ENCODE measurements around the gene FTMT.

The FTMT gene

DNA sequence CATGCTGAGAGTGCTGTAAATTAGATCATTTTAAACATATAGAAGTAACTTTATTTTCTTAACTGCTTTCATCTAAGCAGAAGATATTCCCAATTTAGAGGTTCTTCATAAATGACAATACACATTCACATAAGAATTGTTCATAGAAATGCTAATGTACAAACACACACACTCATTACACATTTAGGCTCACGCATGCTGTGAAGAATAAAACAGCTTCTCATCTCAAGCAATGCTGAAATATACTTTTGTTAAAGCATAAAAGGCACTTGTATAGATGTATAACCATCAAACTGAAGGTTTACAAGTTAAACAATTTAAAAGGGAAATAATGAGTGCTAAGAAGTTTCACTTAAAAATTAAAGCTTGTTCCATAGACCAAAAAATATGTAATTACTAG is 18.1 kb upstream of the FTMT start:
- TF ChIP-seq FOXP2 (optimal IDR thresholded peaks at IDR 0.05; ENCODE audit: borderline replicate concordance, extremely low read depth, extremely low read length, insufficient read depth) (no peak), TAF1 (IDR thresholded peaks at IDR 0.05; ENCODE audit: borderline replicate concordance, insufficient read depth, low read length) (no peak), SIN3A (IDR thresholded peaks at IDR 0.05; ENCODE audit: borderline replicate concordance, insufficient read depth, low read length) (no peak), POLR2AphosphoS5 (IDR thresholded peaks at IDR 0.05; ENCODE audit: low read depth, low read length) (no peak)
- TF ChIP-seq, protein P1, sequence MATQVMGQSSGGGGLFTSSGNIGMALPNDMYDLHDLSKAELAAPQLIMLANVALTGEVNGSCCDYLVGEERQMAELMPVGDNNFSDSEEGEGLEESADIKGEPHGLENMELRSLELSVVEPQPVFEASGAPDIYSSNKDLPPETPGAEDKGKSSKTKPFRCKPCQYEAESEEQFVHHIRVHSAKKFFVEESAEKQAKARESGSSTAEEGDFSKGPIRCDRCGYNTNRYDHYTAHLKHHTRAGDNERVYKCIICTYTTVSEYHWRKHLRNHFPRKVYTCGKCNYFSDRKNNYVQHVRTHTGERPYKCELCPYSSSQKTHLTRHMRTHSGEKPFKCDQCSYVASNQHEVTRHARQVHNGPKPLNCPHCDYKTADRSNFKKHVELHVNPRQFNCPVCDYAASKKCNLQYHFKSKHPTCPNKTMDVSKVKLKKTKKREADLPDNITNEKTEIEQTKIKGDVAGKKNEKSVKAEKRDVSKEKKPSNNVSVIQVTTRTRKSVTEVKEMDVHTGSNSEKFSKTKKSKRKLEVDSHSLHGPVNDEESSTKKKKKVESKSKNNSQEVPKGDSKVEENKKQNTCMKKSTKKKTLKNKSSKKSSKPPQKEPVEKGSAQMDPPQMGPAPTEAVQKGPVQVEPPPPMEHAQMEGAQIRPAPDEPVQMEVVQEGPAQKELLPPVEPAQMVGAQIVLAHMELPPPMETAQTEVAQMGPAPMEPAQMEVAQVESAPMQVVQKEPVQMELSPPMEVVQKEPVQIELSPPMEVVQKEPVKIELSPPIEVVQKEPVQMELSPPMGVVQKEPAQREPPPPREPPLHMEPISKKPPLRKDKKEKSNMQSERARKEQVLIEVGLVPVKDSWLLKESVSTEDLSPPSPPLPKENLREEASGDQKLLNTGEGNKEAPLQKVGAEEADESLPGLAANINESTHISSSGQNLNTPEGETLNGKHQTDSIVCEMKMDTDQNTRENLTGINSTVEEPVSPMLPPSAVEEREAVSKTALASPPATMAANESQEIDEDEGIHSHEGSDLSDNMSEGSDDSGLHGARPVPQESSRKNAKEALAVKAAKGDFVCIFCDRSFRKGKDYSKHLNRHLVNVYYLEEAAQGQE (IDR thresholded peaks at IDR 0.05; ENCODE audit: insufficient read depth in 1 of 2, low read depth in 2 of 2, low read length in 2 of 2) = no peak

DNA sequence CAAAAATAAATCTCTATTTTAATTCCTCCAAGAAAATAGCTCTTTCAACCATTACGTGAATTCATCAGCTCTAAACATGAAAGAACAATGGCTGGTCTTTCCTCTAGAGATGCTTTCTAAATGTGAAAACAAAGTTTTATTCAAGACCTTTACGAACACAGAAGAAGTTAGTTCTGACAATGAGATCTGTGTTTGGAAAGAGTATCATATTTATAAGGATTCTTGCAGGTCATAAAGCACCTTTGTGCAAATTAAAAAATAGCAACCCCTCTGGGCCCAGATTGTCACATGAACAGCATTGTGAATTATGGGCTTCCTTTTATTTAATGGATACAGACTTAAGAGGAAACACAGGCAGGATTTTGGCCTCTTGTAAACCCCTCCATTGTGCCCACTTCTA is 17.7 kb upstream of the FTMT start:
- TF ChIP-seq TAF1 (IDR thresholded peaks at IDR 0.05; ENCODE audit: borderline replicate concordance, insufficient read depth, low read length) (no peak), SIN3A (IDR thresholded peaks at IDR 0.05; ENCODE audit: borderline replicate concordance, insufficient read depth, low read length) (no peak), FOXP2 (optimal IDR thresholded peaks at IDR 0.05; ENCODE audit: borderline replicate concordance, extremely low read depth, extremely low read length, insufficient read depth) (no peak), POLR2AphosphoS5 (IDR thresholded peaks at IDR 0.05; ENCODE audit: low read depth, low read length) (no peak)
- TF ChIP-seq, protein P1 (IDR thresholded peaks at IDR 0.05; ENCODE audit: insufficient read depth in 1 of 2, low read depth in 2 of 2, low read length in 2 of 2) = no peak

DNA sequence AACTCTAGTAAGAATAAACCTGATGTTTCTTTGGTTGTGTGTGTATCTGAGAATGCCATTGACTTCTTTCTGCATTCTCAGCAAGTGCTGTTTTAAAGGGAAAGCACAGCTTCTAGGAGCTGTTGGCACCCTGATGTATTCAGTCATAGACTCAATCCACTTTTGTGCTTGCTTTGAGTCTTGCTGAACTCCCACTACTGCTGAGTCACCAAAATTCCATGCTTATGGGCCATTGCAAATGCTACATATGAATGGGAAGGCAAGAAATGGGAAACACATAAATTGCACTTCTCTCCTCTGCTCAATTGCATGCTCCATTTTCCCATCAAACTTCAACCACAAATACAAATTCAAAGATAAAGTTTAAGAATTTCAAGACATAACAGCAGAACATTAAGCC is 9.8 kb upstream of the FTMT start:
- TF ChIP-seq SIN3A (IDR thresholded peaks at IDR 0.05; ENCODE audit: borderline replicate concordance, insufficient read depth, low read length) (no peak), TAF1 (IDR thresholded peaks at IDR 0.05; ENCODE audit: borderline replicate concordance, insufficient read depth, low read length) (no peak), FOXP2 (optimal IDR thresholded peaks at IDR 0.05; ENCODE audit: borderline replicate concordance, extremely low read depth, extremely low read length, insufficient read depth) (no peak), POLR2AphosphoS5 (IDR thresholded peaks at IDR 0.05; ENCODE audit: low read depth, low read length) (no peak)
- TF ChIP-seq, protein P1 (IDR thresholded peaks at IDR 0.05; ENCODE audit: insufficient read depth in 1 of 2, low read depth in 2 of 2, low read length in 2 of 2) = no peak

DNA sequence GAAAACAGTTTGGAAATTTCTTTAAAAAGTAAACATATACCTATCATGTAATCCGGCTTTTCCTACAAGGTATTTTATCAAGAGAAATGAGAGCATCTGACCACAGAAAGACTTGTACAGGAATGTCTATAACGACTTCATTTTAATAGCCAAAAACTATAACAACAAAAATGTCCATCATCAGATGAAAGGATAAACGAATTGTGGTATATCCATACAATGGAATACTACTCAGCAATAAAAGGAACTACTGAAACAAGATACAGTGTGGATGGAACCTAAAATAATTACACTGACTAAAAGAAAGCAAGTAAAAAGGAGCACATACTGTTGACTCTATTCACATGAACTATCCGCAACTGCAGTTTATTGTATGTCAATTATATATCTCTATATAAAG is 1.4 kb upstream of the FTMT start:
- TF ChIP-seq SIN3A (IDR thresholded peaks at IDR 0.05; ENCODE audit: borderline replicate concordance, insufficient read depth, low read length) = no peak
- no peak for TF ChIP-seq FOXP2 (optimal IDR thresholded peaks at IDR 0.05; ENCODE audit: borderline replicate concordance, extremely low read depth, extremely low read length, insufficient read depth)
- TF ChIP-seq, protein P1 (IDR thresholded peaks at IDR 0.05; ENCODE audit: insufficient read depth in 1 of 2, low read depth in 2 of 2, low read length in 2 of 2) = no peak
- no peak for TF ChIP-seq POLR2AphosphoS5 (IDR thresholded peaks at IDR 0.05; ENCODE audit: low read depth, low read length)
- TF ChIP-seq TAF1 (IDR thresholded peaks at IDR 0.05; ENCODE audit: borderline replicate concordance, insufficient read depth, low read length) = no peak

DNA sequence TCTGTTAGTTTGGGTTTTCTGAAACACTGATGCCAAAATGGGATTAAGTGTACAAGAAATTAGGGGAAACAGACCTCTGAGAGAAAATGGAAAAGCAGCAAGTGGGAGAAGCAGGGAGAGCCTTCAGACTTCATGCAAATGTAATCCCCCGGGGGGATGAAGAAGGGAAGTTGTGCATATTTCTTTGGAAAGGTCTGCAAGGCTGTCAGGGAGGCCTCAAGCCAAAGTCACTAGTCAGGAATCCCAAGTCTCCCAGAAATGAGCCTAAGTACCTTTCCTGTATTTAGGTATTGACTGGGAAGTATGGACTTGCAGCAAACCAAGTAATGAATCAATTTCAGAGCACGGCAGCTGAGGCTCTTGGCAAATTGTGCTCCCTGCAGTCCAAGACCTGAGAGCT is 2.2 kb downstream of the FTMT start:
- TF ChIP-seq FOXP2 (optimal IDR thresholded peaks at IDR 0.05; ENCODE audit: borderline replicate concordance, extremely low read depth, extremely low read length, insufficient read depth) (no peak), SIN3A (IDR thresholded peaks at IDR 0.05; ENCODE audit: borderline replicate concordance, insufficient read depth, low read length) (no peak), TAF1 (IDR thresholded peaks at IDR 0.05; ENCODE audit: borderline replicate concordance, insufficient read depth, low read length) (no peak), POLR2AphosphoS5 (IDR thresholded peaks at IDR 0.05; ENCODE audit: low read depth, low read length) (no peak)
- TF ChIP-seq, protein P1 (IDR thresholded peaks at IDR 0.05; ENCODE audit: insufficient read depth in 1 of 2, low read depth in 2 of 2, low read length in 2 of 2) = no peak
